Measurements from ENCODE around the gene RCBTB2. TPM values are rescaled to one million over a fixed set of nuclear protein-coding genes. Genes with fewer than 3 reads are reported as not detected.

RCBTB2 gene
- total and polyA plus RNA-seq, 2 donors (not counting 3 experiments of a cell fraction or from before 2014, with no cell fraction given) = 10.7 to 12.6 TPM

- DNase-seq (ENCODE audit: low read depth, low spot score) = no peak
- Histone ChIP-seq H3K4me3 (replicated peaks in 1 of 3; ENCODE audit: insufficient read depth in 1 of 3, low read depth in 1 of 3, low read length in 3 of 3) (no peak overlapping the region), H3K4me1 (ENCODE audit: control insufficient read depth, extremely low read depth, insufficient read depth, low read length) (peaks cover 3% of the 10 kb centered on the region), H3K4me2 (ENCODE audit: insufficient read depth, low read length) (no peak overlapping the region), H3K36me3 (ENCODE audit: control insufficient read depth in 2 of 2, extremely low read depth in 1 of 2, insufficient read depth in 2 of 2, low read length in 2 of 2) (no peaks in the 10 kb centered on the region), H4K20me1 (replicated peaks; ENCODE audit: control insufficient read depth, extremely low read depth, insufficient read depth, low read length) (no peaks in the 10 kb centered on the region), H3K79me2 (ENCODE audit: control insufficient read depth, insufficient read depth, low read length) (no peaks in the 10 kb centered on the region), H3K9me3 (replicated peaks; ENCODE audit: control insufficient read depth, insufficient read depth, low read length) (no peaks in the 10 kb centered on the region), H3K9ac (replicated peaks; ENCODE audit: extremely low read depth, insufficient read depth, low read length) (no peak overlapping the region), H3K9me1 (replicated peaks; ENCODE audit: control insufficient read depth, extremely low read depth, insufficient read depth, low read length) (no peaks in the 10 kb centered on the region), H2AFZ (ENCODE audit: low read depth, low read length) (no peak overlapping the region), H3K27ac (ENCODE audit: insufficient read depth, low read depth, low read length) (no peak overlapping the region), H3K27me3 (ENCODE audit: control insufficient read depth in 2 of 2, insufficient read depth in 2 of 2, low read length in 2 of 2) (no peaks in the 10 kb centered on the region)
- intact Hi-C loops (cut with micrococcal nuclease) = no loop called here
- ChIA-PET POLR2A (no interaction called here), CTCF (interaction anchor here (0.6 kb wide), 1 partner anchor 78 kb away, joined by 3 read pairs; no protein-coding TSS in a partner anchor)
- no peak for TF ChIP-seq POLR2A (IDR thresholded peaks at IDR 0.05; ENCODE audit: low read depth, low read length)
- TF ChIP-seq JUN (IDR thresholded peaks at IDR 0.05; ENCODE audit: borderline replicate concordance, insufficient read depth, insufficient read length, low read depth) = no peak
- TF ChIP-seq MYC (IDR thresholded peaks at IDR 0.05; ENCODE audit: low read depth, low read length) = no peak
- dilution Hi-C loops (cut with MboI; ENCODE audit: extremely low pct_ligation_motif_present, low sequenced_read_pairs) = no loop called here
- FAIRE-seq = peak; percentile 15
- no TSS peak for BruUV-seq (replicated peaks)
These were observed 31.2 kb downstream of the RCBTB2 start for GRCh38 chr13:48501705-48502104.

- CTCF ChIA-PET = no interaction called here
- no peak overlapping the region for H3K4me2 ChIP-seq (ENCODE audit: insufficient read depth, low read length)
- FAIRE-seq (no peak), DNase-seq (ENCODE audit: low read depth, low spot score) (no peak)
- no peaks in the 10 kb centered on the region for H3K9me3 ChIP-seq (replicated peaks; ENCODE audit: control insufficient read depth, insufficient read depth, low read length)
- no peaks in the 10 kb centered on the region for H4K20me1 ChIP-seq (replicated peaks; ENCODE audit: control insufficient read depth, extremely low read depth, insufficient read depth, low read length)
- no TSS peak for BruUV-seq (replicated peaks)
- H3K4me1 ChIP-seq (ENCODE audit: control insufficient read depth, extremely low read depth, insufficient read depth, low read length) = peaks cover 7% of the 10 kb centered on the region
- intact Hi-C loops (cut with micrococcal nuclease) = no loop called here
- no peaks in the 10 kb centered on the region for H3K79me2 ChIP-seq (ENCODE audit: control insufficient read depth, insufficient read depth, low read length)
- no peak overlapping the region for H3K27ac ChIP-seq (ENCODE audit: insufficient read depth, low read depth, low read length)
- TF ChIP-seq EZH2 (IDR thresholded peaks at IDR 0.05; ENCODE audit: borderline replicate concordance, low read depth, low read length, severe bottlenecking) (no peak), MYC (IDR thresholded peaks at IDR 0.05; ENCODE audit: low read depth, low read length) (no peak)
- POLR2A ChIA-PET = no interaction called here
- dilution Hi-C loops (cut with MboI; ENCODE audit: extremely low pct_ligation_motif_present, low sequenced_read_pairs) = no loop called here
- no peaks in the 10 kb centered on the region for H3K9me1 ChIP-seq (replicated peaks; ENCODE audit: control insufficient read depth, extremely low read depth, insufficient read depth, low read length)
- H3K4me3 ChIP-seq (replicated peaks in 1 of 3; ENCODE audit: insufficient read depth in 1 of 3, low read depth in 1 of 3, low read length in 3 of 3) = no peak overlapping the region
- H2AFZ ChIP-seq (ENCODE audit: low read depth, low read length) = no peak overlapping the region
- H3K27me3 ChIP-seq (ENCODE audit: control insufficient read depth in 2 of 2, insufficient read depth in 2 of 2, low read length in 2 of 2) = no peaks in the 10 kb centered on the region
- no peak overlapping the region for H3K9ac ChIP-seq (replicated peaks; ENCODE audit: extremely low read depth, insufficient read depth, low read length)
- no peaks in the 10 kb centered on the region for H3K36me3 ChIP-seq (ENCODE audit: control insufficient read depth in 2 of 2, extremely low read depth in 1 of 2, insufficient read depth in 2 of 2, low read length in 2 of 2)
These were observed 32.2 kb downstream of the RCBTB2 start for GRCh38 chr13:48500652-48501197.

Data from endothelial cell of umbilical vein (primary cell).